Activated naive CD4-positive, alpha-beta T cell (primary cell): ENCODE measurements around the gene STAP2.
"Not testable (repeated sequence)": the region's sequence is repeated elsewhere in the genome, so short reads cannot be mapped to it uniquely, and the experiment has no call there.

Source experiments
- DNase-seq, 4 experiments: peaks; one replicate each; lab custom pipeline; 2025; lab: John Stamatoyannopoulos, UW

STAP2 gene

GRCh38 chr19:4357921-4358326 is 19.3 kb upstream of the STAP2 start:
- DNase-seq: no peak

GRCh38 chr19:4357095-4357797 is 18.6 kb upstream of the STAP2 start:
- DNase-seq: no peak

GRCh38 chr19:4354897-4355296 is 16.3 kb upstream of the STAP2 start:
- DNase-seq: no peak

- DNase-seq: no peak
These were observed 15.7 kb upstream of the STAP2 start for GRCh38 chr19:4354282-4354681.

GRCh38 chr19:4352701-4353121 is 14.1 kb upstream of the STAP2 start:
- peak; percentile 20 to 52 (median 34) for DNase-seq

- DNase-seq: no peak
These were observed 12.1 kb upstream of the STAP2 start for GRCh38 chr19:4350726-4351125.

GRCh38 chr19:4350111-4350510 is 11.5 kb upstream of the STAP2 start:
- DNase-seq: no peak

- not testable (repeated sequence) for DNase-seq
These were observed 10.6 kb upstream of the STAP2 start for GRCh38 chr19:4349225-4349624.

GRCh38 chr19:4347521-4347920 is 8.9 kb upstream of the STAP2 start:
- DNase-seq: no peak

- DNase-seq: no peak
These were observed 7.4 kb upstream of the STAP2 start for GRCh38 chr19:4346020-4346383.

- no peak for DNase-seq
These were observed 6.9 kb upstream of the STAP2 start for GRCh38 chr19:4345342-4346019.

GRCh38 chr19:4343370-4344307 is 5.0 kb upstream of the STAP2 start, which contains the start of gene MPND:
Gene MPND (plus strand): TSS chr19:4343562. CDS start chr19:4343594, 32 bp downstream.
- peak; percentile 77 to 94 (median 85) for DNase-seq

- DNase-seq: peak; percentile 82 to 87 (median 84)
These were observed 4.2 kb upstream of the STAP2 start for GRCh38 chr19:4342615-4343369.

GRCh38 chr19:4342314-4342614 is 3.6 kb upstream of the STAP2 start:
- no peak for DNase-seq

- DNase-seq: no peak
These were observed 654 bp downstream of the STAP2 start for GRCh38 chr19:4337906-4338440.

- no peak for DNase-seq
These were observed 3.6 kb downstream of the STAP2 start for GRCh38 chr19:4334929-4335570.

- no peak for DNase-seq
These were observed 8.8 kb downstream of the STAP2 start for GRCh38 chr19:4329858-4330257.

GRCh38 chr19:4328991-4329681 is 9.5 kb downstream of the STAP2 start:
- peak in 2 of 4 experiments; percentile 32 to 38 for DNase-seq

- peak; percentile 94 to 99 (median 94) for DNase-seq
These were observed 10.2 kb downstream of the STAP2 start for GRCh38 chr19:4328243-4328990.

- DNase-seq: no peak
These were observed 10.8 kb downstream of the STAP2 start for GRCh38 chr19:4327877-4328242.
